K562 (cell line): ENCODE data around the gene S100A7A. TPM values are rescaled to one million over a fixed set of nuclear protein-coding genes. Genes with fewer than 3 reads are reported as not detected.

ENCODE experiments used
- ATAC-seq: fragments of 200-7000 bp; cut with Tn5 transposase; 3 replicates; pipeline ENCODE4 v1.9.1; 2020; ENCODE audit warnings: moderate library complexity
- BruUV-seq: library from RNA; stranded (reverse); fragments of 400-500 nt; replicated peaks from 2 replicates; lab custom pipeline; 2021; lab: Mats Ljungman, UMichigan
- CTCF ChIA-PET: fragments of 300-600 bp; formaldehyde crosslinking; extraction: SDS; loops from one replicate; lab custom pipeline; 2021; ENCODE audit warnings: low intra/inter-chr PET ratio; lab: Yijun Ruan, JAX
- POLR2A ChIA-PET: fragments of 300-600, 350-650 bp; sonication (Branson Sonifier 250); formaldehyde crosslinking; extraction: SDS; loops from one replicate; lab custom pipeline; 2021; ENCODE audit warnings: antibody characterized with exemption, inconsistent platforms; lab: Yijun Ruan, JAX
- DNase-seq, 4 experiments: peaks; one replicate each; pipeline versions ENCODE4 v3.0.0 to v3.0.0-alpha.2; 2011 to 2018; ENCODE audit warnings: low spot score in 3 of 4, mixed read lengths in 3 of 4; ENCODE audit errors: extremely low read depth in 1 of 4
- FAIRE-seq: peaks from 2 replicates; lab custom pipeline; 2011; peaks lifted over from hg19 to GRCh38; lab: Jason Lieb, UNC
- H2AFZ ChIP-seq: 2 replicates; pipeline ENCODE4 v1.6.0; 2011; ENCODE audit warnings: low read depth, low read length, control low read depth, inconsistent platforms
- H3K27ac ChIP-seq: fragments of 200-600 bp; 3 replicates; pipeline ENCODE4 v1.8.0; 2011; ENCODE audit warnings: low read depth, mild to moderate bottlenecking, control low read depth, inconsistent platforms, low read length, moderate library complexity, mixed read lengths; ENCODE audit errors: extremely low read depth
- H3K27me3 ChIP-seq, 2 experiments: fragments of 300-600 bp in 1 of 2; 2 replicates in 1 of 2; 3 replicates in 1 of 2; pipeline versions ENCODE4 v1.6.0 to v1.8.0; 2011; ENCODE audit warnings: inconsistent platforms in 2 of 2, low read length in 2 of 2, mild to moderate bottlenecking in 1 of 2, mixed read lengths in 1 of 2, moderate library complexity in 1 of 2; ENCODE audit not compliant: control insufficient read depth in 2 of 2, insufficient read depth in 2 of 2
- H3K36me3 ChIP-seq: fragments of 300-600 bp; 3 replicates; pipeline ENCODE4 v1.8.0; 2011; ENCODE audit warnings: mild to moderate bottlenecking, low read length, inconsistent platforms; ENCODE audit not compliant: control insufficient read depth, insufficient read depth
- H3K4me1 ChIP-seq, 2 experiments: fragments of 200-600 bp in 1 of 2; replicated peaks in 1 of 2; 2 replicates in 1 of 2; 3 replicates in 1 of 2; pipeline versions ENCODE4 v1.5.1 to v1.8.0; 2011; ENCODE audit warnings: inconsistent platforms in 2 of 2, low read length in 2 of 2, mild to moderate bottlenecking in 1 of 2, mixed read lengths in 1 of 2, moderate library complexity in 1 of 2; ENCODE audit not compliant: control insufficient read depth in 2 of 2, insufficient read depth in 2 of 2
- H3K4me2 ChIP-seq: 2 replicates; pipeline ENCODE4 v1.6.1; 2011; ENCODE audit warnings: low read length, control low read depth, inconsistent platforms, mixed read lengths; ENCODE audit not compliant: insufficient read depth
- H3K4me3 ChIP-seq: fragments of 200-600 bp; sonication (generic), shearing (Covaris generic); 2 replicates; pipeline ENCODE4 v1.5.1; 2016; ENCODE audit warnings: control low read depth, inconsistent platforms
- H3K79me2 ChIP-seq: fragments of 200-600 bp; 3 replicates; pipeline ENCODE4 v1.8.0; 2011; ENCODE audit warnings: low read length, inconsistent platforms; ENCODE audit not compliant: control insufficient read depth, insufficient read depth
- H3K9ac ChIP-seq, 2 experiments: 2 replicates each; pipeline versions ENCODE4 v1.6.0 to v1.6.1; 2011; ENCODE audit warnings: low read depth in 2 of 2, low read length in 2 of 2, control low read depth in 1 of 2, inconsistent platforms in 1 of 2, mild to moderate bottlenecking in 1 of 2, mixed read lengths in 1 of 2; ENCODE audit not compliant: insufficient read depth in 1 of 2
- H3K9me1 ChIP-seq: one replicate; pipeline ENCODE4 v1.6.0; 2011; ENCODE audit warnings: inconsistent platforms, mild to moderate bottlenecking, low read length, moderate library complexity; ENCODE audit not compliant: control insufficient read depth, insufficient read depth
- H3K9me3 ChIP-seq: replicated peaks from 2 replicates; pipeline ENCODE4 v1.5.1; 2011; ENCODE audit warnings: low read depth, low read length, inconsistent platforms; ENCODE audit not compliant: control insufficient read depth, insufficient read depth
- H4K20me1 ChIP-seq: replicated peaks from 2 replicates; pipeline ENCODE4 v1.6.1; 2011; ENCODE audit warnings: low read length, inconsistent platforms, mixed read lengths; ENCODE audit not compliant: control insufficient read depth, insufficient read depth
- BRF2 ChIP-seq: IDR thresholded peaks from 3 replicates; pipeline ENCODE4 v1.6.1; 2011; ENCODE audit warnings: borderline replicate concordance, mild to moderate bottlenecking; ENCODE audit not compliant: insufficient read length, insufficient read depth
- CBX8 ChIP-seq: fragments of 200-600 bp; sonication (generic); IDR thresholded peaks from 2 replicates; pipeline ENCODE4 v1.6.1; 2012; ENCODE audit warnings: borderline replicate concordance, mixed run types, low read depth, mild to moderate bottlenecking, moderate library complexity, mixed read lengths, low read length, control low read depth, inconsistent platforms; ENCODE audit not compliant: poor library complexity, severe bottlenecking; ENCODE audit errors: extremely low read depth
- GTF2B ChIP-seq: IDR thresholded peaks from 2 replicates; pipeline ENCODE4 v1.6.1; 2011; ENCODE audit not compliant: insufficient read length; ENCODE audit errors: extremely low read depth
- HMBOX1 ChIP-seq: sonication (generic); IDR thresholded peaks from 2 replicates; pipeline ENCODE4 v1.6.1; 2016
- KAT2B ChIP-seq: IDR thresholded peaks from one replicate; pipeline ENCODE4 v1.6.1; 2012; ENCODE audit warnings: low read depth, mild to moderate bottlenecking, control low read depth, inconsistent platforms, low read length, moderate library complexity
- NONO ChIP-seq, 2 experiments: fragments of 200-400 bp in 1 of 2; fragments of 450-650 bp in 1 of 2; formaldehyde crosslinking in 1 of 2; IDR thresholded peaks; 2 replicates each; pipeline ENCODE4 v1.6.1; 2017; ENCODE audit warnings: low read depth in 2 of 2, mild to moderate bottlenecking in 2 of 2, moderate library complexity in 2 of 2, low read length in 1 of 2
- SAFB ChIP-seq: fragments of 200-400 bp; formaldehyde crosslinking; IDR thresholded peaks from 2 replicates; pipeline ENCODE4 v1.6.1; 2017; ENCODE audit warnings: low read depth, low read length, borderline replicate concordance
- SRSF7 ChIP-seq: fragments of 200-400 bp; formaldehyde crosslinking; optimal IDR thresholded peaks from 2 replicates; pipeline ENCODE3; 2017; ENCODE audit warnings: mild to moderate bottlenecking, low read depth, low read length
- THAP12 ChIP-seq: fragments of 250-450 bp; sonication (Bioruptor Pico); IDR thresholded peaks from 2 replicates; pipeline ENCODE4 v1.9.0; 2021; ENCODE audit warnings: mild to moderate bottlenecking, inconsistent platforms
- ZFPM2 ChIP-seq: fragments of 250-450 bp; sonication (Bioruptor Pico); IDR thresholded peaks from 2 replicates; pipeline ENCODE4 v1.5.1; 2022; ENCODE audit warnings: mild to moderate bottlenecking
- ZNF444 ChIP-seq: fragments of 250-450 bp; sonication (Bioruptor Pico); IDR thresholded peaks from 2 replicates; pipeline ENCODE4 v1.4.0; 2020; ENCODE audit warnings: mild to moderate bottlenecking, moderate library complexity
- ZNF766 ChIP-seq: fragments of 200-800 bp; sonication (Bioruptor generic); conservative IDR thresholded peaks from 2 replicates; pipeline ENCODE4 v1.6.1; 2016; ENCODE audit warnings: missing genetic modification characterization, missing compliant biosample characterization
- WGBS: fragments of 100-300 bp; shearing (Covaris generic); methylation state at CpG from one replicate; pipeline ENCODE4 v1.1.6; 2016; ENCODE audit warnings: low coverage, mixed read lengths; ENCODE audit not compliant: insufficient coverage; ENCODE audit errors: missing lambda C conversion rate; 5-methylcytosine and 5-hydroxymethylcytosine counted together
- in situ Hi-C: fragments of 300-500 bp; cut with MboI; formaldehyde crosslinking; loops from 4 replicates; pipeline ENCODE4 v1.15.0; 2018; ENCODE audit warnings: inconsistent platforms, mixed read lengths
- intact Hi-C: fragments of 100-400 bp; cut with micrococcal nuclease; formaldehyde crosslinking; loops from 2 replicates; pipeline ENCODE4 v1.14.2; 2022
- polyA plus RNA-seq, 8 experiments: library from polyadenylated mRNA; depleted of rRNA in 4 of 8; stranded (reverse) in 5 of 8; unstranded in 3 of 8; fragments of >200 nt; fragmentation: Nextera tagmentation in 2 of 8; fragmentation: Illumina TruSeq in 1 of 8; extraction: Ambion mirVana in 2 of 8; extraction: Trizol in 1 of 8; gene quantifications; 2 replicates each; pipeline versions ENCODE4 v1.2.1 to v1.2.3, GENCODE V29; 2011 to 2014; ENCODE audit warnings: inconsistent platforms in 1 of 8, missing spikeins in 1 of 8
- total RNA-seq, 7 experiments: library from RNA; depleted of rRNA in 6 of 7; stranded (reverse); fragments of >200 nt in 6 of 7; fragmentation: Illumina TruSeq in 2 of 7; extraction: Trizol in 2 of 7; gene quantifications; 2 replicates each; pipeline versions ENCODE4 v1.2.1 to v1.2.3, GENCODE V29; 2011 to 2021; ENCODE audit warnings: low replicate concordance in 1 of 7

S100A7A gene
- total and polyA plus RNA-seq, 9 of the 15 experiments (the other 6 are each of a cell fraction or from before 2014, with no cell fraction given), result not detected

- ATAC-seq, result no peak
- no peak overlapping the region for H3K4me2 ChIP-seq
- no peak for FAIRE-seq
- no peaks in the 10 kb centered on the region for H3K36me3 ChIP-seq
- peaks cover 6 to 18% of the 10 kb centered on the region in 2 experiments; a peak in 3 of 5 replicates for H3K27me3 ChIP-seq
- H3K4me3 ChIP-seq, result no peak overlapping the region
- H3K9ac ChIP-seq, result no peak overlapping the region
- POLR2A ChIA-PET, result interaction anchor here (0.6 kb wide), 1 partner anchor 100 kb away, joined by 3 read pairs; no protein-coding TSS in a partner anchor
- H4K20me1 ChIP-seq, result no peaks in the 10 kb centered on the region
- H2AFZ ChIP-seq, result no peak overlapping the region
- H3K4me1 ChIP-seq, result no peaks in the 10 kb centered on the region
- BruUV-seq, result no TSS peak
- intact Hi-C loops (no loop called here), in situ Hi-C loops (no loop called here)
- DNase-seq, result no peak
- H3K27ac ChIP-seq, result no peak overlapping the region
- no peaks in the 10 kb centered on the region for H3K9me3 ChIP-seq
- TF ChIP-seq THAP12 (CRISPR knock-in tag) (no peak), HMBOX1 (no peak), BRF2 (no peak), ZFPM2 (CRISPR knock-in tag) (no peak), CBX8 (no peak), ZNF444 (CRISPR knock-in tag) (no peak), ZNF766 (CRISPR knock-in tag) (no peak), KAT2B (no peak), SAFB (no peak), SRSF7 (no peak), NONO (IDR thresholded peaks at IDR 0.05; ENCODE audit: low read depth in 2 of 2, low read length in 1 of 2) (no peak), GTF2B (no peak)
- no peaks in the 10 kb centered on the region for H3K9me1 ChIP-seq
- WGBS, result 2% methylated on average over 4 of the region's 4 CpGs
- H3K79me2 ChIP-seq, result no peaks in the 10 kb centered on the region
- CTCF ChIA-PET, result no interaction called here
Measured at GRCh38 chr1:153443486-153443885, 27.2 kb downstream of the S100A7A start.
